ENCODE data around the gene RASSF8.
A peak's percentile ranks its signal among the peaks of the same experiment; 100 is the strongest.

DNA sequence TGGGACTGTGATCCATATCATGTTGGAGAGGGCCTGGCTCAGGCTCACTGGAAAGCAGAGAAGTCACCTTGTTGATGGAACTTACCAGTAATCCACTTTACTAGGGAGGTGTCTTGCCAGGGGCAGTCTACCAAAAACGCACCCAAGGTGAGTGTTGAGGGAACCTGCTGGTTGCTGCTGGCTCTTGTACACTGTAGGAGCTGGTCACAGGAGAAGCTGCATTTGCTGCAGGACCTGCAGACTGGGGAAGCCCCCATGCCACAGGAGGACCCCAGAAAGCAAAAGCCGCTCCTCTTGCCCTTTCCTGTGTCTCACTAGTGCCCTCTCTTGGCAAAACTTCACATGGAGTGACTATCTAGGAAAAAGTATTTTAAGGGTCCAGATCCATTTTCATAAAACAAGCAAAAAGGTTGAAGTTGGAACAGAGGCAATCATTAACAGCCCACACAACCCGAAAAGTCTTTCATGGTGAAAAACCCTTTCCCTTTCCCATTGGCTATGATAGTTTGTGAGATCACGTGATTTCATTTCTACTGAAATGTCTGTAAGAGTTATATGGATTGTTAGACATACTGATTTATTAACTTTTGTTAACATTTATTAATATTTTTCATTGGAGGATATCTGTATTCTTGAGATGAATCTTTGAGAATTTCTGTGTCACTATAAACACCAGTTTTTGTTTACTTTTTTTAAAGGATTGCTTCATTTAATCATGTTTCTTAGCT is 59.2 kb downstream of the RASSF8 start:
- no peak for TF ChIP-seq EZH2phosphoT487 (IDR thresholded peaks at IDR 0.05; ENCODE audit: low read length)
- TF ChIP-seq, protein P1, sequence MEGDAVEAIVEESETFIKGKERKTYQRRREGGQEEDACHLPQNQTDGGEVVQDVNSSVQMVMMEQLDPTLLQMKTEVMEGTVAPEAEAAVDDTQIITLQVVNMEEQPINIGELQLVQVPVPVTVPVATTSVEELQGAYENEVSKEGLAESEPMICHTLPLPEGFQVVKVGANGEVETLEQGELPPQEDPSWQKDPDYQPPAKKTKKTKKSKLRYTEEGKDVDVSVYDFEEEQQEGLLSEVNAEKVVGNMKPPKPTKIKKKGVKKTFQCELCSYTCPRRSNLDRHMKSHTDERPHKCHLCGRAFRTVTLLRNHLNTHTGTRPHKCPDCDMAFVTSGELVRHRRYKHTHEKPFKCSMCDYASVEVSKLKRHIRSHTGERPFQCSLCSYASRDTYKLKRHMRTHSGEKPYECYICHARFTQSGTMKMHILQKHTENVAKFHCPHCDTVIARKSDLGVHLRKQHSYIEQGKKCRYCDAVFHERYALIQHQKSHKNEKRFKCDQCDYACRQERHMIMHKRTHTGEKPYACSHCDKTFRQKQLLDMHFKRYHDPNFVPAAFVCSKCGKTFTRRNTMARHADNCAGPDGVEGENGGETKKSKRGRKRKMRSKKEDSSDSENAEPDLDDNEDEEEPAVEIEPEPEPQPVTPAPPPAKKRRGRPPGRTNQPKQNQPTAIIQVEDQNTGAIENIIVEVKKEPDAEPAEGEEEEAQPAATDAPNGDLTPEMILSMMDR (IDR thresholded peaks at IDR 0.05; ENCODE audit: low read length): peak; percentile 77

Data from MM.1S (cell line).